ENCODE measurements around the gene RAB22A.

RAB22A gene

GRCh38 chr20:58342104-58342945 lies 32.8 kb downstream of the RAB22A start:
- no peak overlapping the region for H2AFZ ChIP-seq (ENCODE audit: low read depth)
- H3K9ac ChIP-seq = no peak overlapping the region
- H3K27me3 ChIP-seq (ENCODE audit: insufficient read depth, low read depth) = no peaks in the 10 kb centered on the region
- no peak overlapping the region for H3K4me3 ChIP-seq (IDR thresholded peaks at IDR 0.05; ENCODE audit: insufficient read depth, low read depth, low read length)
- H3K79me2 ChIP-seq (ENCODE audit: insufficient read depth, low read depth) = no peaks in the 10 kb centered on the region
- no peak overlapping the region for H3K27ac ChIP-seq
- H3K4me1 ChIP-seq (ENCODE audit: low read depth, poor library complexity, severe bottlenecking) = peaks cover 3% of the 10 kb centered on the region
- H3K4me2 ChIP-seq = no peak overlapping the region
- TF ChIP-seq CTCF (conservative IDR thresholded peaks at IDR 0.05; ENCODE audit: low read depth, low read length) = no peak
- H3K36me3 ChIP-seq (ENCODE audit: insufficient read depth) = no peaks in the 10 kb centered on the region
- H4K20me1 ChIP-seq (ENCODE audit: insufficient read depth) = no peaks in the 10 kb centered on the region

- H4K20me1 ChIP-seq (ENCODE audit: insufficient read depth) = no peaks in the 10 kb centered on the region
- H3K79me2 ChIP-seq (ENCODE audit: insufficient read depth, low read depth) = no peaks in the 10 kb centered on the region
- TF ChIP-seq CTCF (conservative IDR thresholded peaks at IDR 0.05; ENCODE audit: low read depth, low read length) = no peak
- H2AFZ ChIP-seq (ENCODE audit: low read depth) = no peak overlapping the region
- no peaks in the 10 kb centered on the region for H3K36me3 ChIP-seq (ENCODE audit: insufficient read depth)
- no peak overlapping the region for H3K4me2 ChIP-seq
- H3K27ac ChIP-seq = no peak overlapping the region
- peaks cover 3% of the 10 kb centered on the region for H3K4me1 ChIP-seq (ENCODE audit: low read depth, poor library complexity, severe bottlenecking)
- no peak overlapping the region for H3K4me3 ChIP-seq (IDR thresholded peaks at IDR 0.05; ENCODE audit: insufficient read depth, low read depth, low read length)
- H3K9ac ChIP-seq = no peak overlapping the region
- H3K27me3 ChIP-seq (ENCODE audit: insufficient read depth, low read depth) = no peaks in the 10 kb centered on the region
Observed at GRCh38 chr20:58344741-58345140, 35.2 kb downstream of the RAB22A start.

- TF ChIP-seq CTCF (conservative IDR thresholded peaks at IDR 0.05; ENCODE audit: low read depth, low read length) = no peak
- no peak overlapping the region for H2AFZ ChIP-seq (ENCODE audit: low read depth)
- H3K4me1 ChIP-seq (ENCODE audit: low read depth, poor library complexity, severe bottlenecking) = no peaks in the 10 kb centered on the region
- no peak overlapping the region for H3K9ac ChIP-seq
- H3K4me2 ChIP-seq = no peak overlapping the region
- no peaks in the 10 kb centered on the region for H4K20me1 ChIP-seq (ENCODE audit: insufficient read depth)
- H3K27ac ChIP-seq = no peak overlapping the region
- H3K4me3 ChIP-seq (IDR thresholded peaks at IDR 0.05; ENCODE audit: insufficient read depth, low read depth, low read length) = no peak overlapping the region
- no peaks in the 10 kb centered on the region for H3K79me2 ChIP-seq (ENCODE audit: insufficient read depth, low read depth)
- H3K36me3 ChIP-seq (ENCODE audit: insufficient read depth) = no peaks in the 10 kb centered on the region
- no peaks in the 10 kb centered on the region for H3K27me3 ChIP-seq (ENCODE audit: insufficient read depth, low read depth)
Observed at GRCh38 chr20:58349570-58349969, 40.1 kb downstream of the RAB22A start.

GRCh38 chr20:58352468-58352867 lies 43.0 kb downstream of the RAB22A start:
- H3K4me3 ChIP-seq (IDR thresholded peaks at IDR 0.05; ENCODE audit: insufficient read depth, low read depth, low read length) = no peak overlapping the region
- H3K4me1 ChIP-seq (ENCODE audit: low read depth, poor library complexity, severe bottlenecking) = no peaks in the 10 kb centered on the region
- TF ChIP-seq CTCF (conservative IDR thresholded peaks at IDR 0.05; ENCODE audit: low read depth, low read length) = no peak
- H3K79me2 ChIP-seq (ENCODE audit: insufficient read depth, low read depth) = no peaks in the 10 kb centered on the region
- H3K27ac ChIP-seq = no peak overlapping the region
- H3K36me3 ChIP-seq (ENCODE audit: insufficient read depth) = no peaks in the 10 kb centered on the region
- H2AFZ ChIP-seq (ENCODE audit: low read depth) = no peak overlapping the region
- no peak overlapping the region for H3K4me2 ChIP-seq
- H3K27me3 ChIP-seq (ENCODE audit: insufficient read depth, low read depth) = no peaks in the 10 kb centered on the region
- H4K20me1 ChIP-seq (ENCODE audit: insufficient read depth) = no peaks in the 10 kb centered on the region
- H3K9ac ChIP-seq = no peak overlapping the region

All from KMS-11 (cell line).